NCI-H128 (cell line): ENCODE measurements around the gene ADM.

ENCODE experiments used
- DNase-seq: peaks from one replicate; lab custom pipeline; 2025; ENCODE audit not compliant: unreplicated experiment; lab: John Stamatoyannopoulos, UW

Gene ADM

GRCh38 chr11:10328314-10329098 is 23.6 kb downstream of the ADM start:
- no peak for DNase-seq

GRCh38 chr11:10329356-10329755 is 24.5 kb downstream of the ADM start:
- DNase-seq: no peak

DNA sequence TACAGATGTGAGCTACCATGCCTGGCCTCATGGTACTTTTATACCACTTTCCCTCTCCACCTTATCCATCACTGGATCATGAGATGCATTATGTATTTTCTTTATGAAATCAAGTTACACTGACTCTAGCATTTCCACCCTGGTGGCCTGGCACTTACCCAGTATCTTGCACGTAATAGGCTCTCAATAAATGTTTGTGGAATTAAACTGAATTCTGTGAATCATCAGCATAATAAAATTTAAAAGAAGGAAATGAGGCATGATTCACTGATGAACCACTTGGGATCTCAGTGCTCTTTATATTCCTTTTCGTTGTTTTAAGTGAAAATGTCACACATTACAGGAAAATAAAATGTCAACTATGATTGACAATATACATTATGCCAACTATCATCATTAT is 25.1 kb downstream of the ADM start:
- DNase-seq: no peak

DNA sequence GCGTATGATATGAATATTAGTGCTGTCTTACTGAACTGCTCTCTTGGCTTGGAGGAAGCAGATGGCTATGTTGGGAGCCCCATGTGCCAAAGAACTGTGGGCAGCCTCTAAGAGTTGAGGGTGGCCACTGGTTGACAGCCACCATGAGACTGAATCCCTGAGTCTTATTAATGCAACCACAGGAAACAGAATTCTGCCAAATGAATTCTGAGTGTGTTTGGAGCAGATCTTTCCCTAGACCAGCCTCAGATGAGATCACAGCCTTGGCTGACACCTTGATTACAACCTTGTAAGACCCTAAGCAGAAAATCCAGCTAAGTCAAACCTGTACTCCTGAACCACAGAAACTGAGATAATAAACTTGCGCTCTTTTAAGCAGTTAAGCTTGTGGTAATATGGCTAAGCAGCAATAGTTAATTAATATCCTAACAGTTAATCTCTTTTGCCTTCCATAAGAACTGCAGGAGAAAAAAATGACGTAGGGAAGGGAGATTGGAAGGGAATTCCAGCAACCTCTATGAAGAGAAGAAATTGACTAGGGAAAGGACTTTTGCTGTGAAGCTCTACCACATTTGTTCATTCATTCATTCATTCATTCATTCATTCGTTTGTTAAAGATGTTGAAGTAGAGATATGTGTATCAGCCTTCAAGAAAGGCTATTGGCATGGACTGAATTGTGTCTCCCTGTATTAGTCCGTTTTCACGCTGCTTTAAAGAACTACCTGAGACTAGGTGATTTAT is 26.8 kb downstream of the ADM start:
- no peak for DNase-seq

DNA sequence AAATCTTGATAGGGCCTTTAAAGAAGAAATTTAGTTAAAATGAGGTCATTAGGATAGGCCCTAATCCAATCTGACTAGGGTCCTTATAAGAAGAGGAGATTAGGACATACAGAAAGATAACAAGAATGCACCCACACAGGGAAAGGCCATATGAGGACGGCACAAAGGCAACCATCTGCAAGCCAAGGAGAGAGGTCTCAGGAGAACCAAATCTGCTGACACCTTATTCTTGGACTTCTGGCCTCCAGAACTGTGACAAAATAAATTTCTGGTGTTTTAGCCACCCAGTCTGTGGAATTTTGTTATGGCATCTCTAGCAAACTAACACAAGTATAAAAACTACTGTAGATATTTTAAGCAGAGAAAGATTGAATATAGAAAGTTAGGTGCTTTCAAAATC is 28.6 kb downstream of the ADM start:
- no peak for DNase-seq

DNA sequence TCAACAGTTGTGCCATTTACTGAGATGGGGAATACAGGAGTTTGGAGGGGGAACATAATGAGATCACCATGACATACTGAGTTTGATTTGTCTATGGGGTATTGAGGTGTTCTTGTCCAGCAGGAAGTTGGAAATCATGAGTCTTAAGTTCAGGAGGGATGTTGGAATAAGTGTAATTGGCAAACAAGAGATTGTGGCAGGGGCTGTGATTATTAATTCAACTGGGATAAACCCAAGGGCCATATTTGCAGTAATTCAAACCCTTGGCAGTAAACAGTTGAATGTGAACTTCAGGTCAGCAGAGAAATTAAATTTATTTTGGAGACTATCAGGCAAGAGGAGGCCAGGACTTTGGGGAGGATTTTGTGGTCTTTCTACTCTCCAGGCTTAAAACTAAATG is 33.4 kb downstream of the ADM start:
- no peak for DNase-seq

DNA sequence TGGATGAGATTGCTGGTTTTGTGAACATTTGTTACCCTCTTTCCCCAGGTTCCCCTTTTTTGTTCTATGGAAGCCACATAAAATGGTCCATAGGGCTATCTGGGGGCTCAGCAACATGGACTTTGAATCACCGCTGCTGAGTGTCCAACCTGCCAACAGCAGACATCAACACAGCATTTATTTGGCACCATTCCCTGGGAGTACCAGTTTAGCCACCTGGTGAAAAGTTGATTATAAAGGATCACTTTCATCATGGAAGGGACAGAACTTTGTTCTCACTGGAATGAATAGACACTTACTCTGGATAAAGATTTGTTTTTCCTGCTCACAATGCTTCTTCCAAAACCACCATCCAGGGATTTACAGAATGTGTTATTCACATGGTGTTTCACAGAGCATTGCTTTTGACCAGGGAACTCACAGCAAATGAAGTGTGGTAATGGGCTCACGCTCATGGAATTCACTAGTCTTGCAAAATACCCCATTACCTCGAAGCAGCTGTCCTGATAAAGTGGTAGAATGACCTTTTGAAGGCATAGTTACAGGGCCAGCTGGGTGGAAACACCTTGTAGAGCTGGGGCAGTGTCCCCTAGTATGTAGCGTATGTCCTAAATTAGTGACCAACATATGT is 43.9 kb downstream of the ADM start:
- no peak for DNase-seq

GRCh38 chr11:10349281-10349665 is 44.4 kb downstream of the ADM start:
- DNase-seq: no peak

DNA sequence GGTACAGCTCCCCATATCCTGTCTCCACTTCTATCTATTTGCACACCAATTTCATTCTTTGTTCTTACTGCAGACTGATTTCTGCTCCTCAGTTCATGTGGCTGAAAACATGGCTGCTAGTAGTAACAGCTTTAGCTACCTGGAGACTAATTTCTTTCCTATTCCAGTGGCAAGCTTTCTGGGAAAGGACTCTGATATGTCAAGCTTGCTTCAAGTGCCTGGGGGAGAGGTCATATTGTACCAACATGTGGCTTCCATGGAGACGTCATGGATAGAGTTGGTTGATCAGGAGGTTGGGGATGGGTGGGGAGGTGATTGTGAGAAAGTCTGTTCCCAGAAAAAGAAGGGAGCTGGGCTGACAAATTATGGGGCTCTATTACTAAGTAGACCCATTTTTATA is 44.9 kb downstream of the ADM start:
- no peak for DNase-seq

- DNase-seq: no peak
Measured at GRCh38 chr11:10350334-10350733, 45.5 kb downstream of the ADM start.

- no peak for DNase-seq
Measured at GRCh38 chr11:10351435-10351764, 46.5 kb downstream of the ADM start.

GRCh38 chr11:10351765-10352641 is 47.1 kb downstream of the ADM start:
- no peak for DNase-seq

DNA sequence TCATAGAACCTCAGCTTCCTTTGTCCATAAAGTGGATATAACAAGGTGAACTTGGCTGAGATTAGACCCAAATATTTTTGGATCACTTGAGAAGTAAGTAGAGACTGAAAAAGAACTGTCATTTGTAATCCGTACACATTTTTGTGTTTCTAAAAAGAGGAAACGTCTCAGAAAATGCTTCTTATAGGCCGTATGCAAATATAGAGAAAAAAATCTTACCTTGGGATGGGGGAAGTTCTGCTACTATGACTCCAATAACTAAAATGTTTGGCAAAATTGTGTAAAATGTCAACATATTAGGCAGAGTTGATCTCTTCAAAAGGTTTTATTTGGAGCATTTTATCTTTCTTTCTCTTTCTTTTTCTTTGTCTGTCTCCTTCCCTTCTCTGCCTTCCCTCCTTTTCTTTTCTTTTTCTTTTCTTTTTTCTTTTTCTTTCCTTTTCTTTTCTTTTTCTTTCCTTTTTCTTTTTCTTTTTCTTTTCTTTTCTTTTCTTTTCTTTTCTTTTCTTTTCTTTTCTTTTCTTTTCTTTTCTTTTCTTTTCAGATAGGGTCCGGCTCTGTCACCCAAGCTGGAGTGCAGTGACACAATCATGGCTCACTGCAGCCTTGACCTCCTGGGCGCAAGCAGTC is 48.2 kb downstream of the ADM start:
- no peak for DNase-seq

DNA sequence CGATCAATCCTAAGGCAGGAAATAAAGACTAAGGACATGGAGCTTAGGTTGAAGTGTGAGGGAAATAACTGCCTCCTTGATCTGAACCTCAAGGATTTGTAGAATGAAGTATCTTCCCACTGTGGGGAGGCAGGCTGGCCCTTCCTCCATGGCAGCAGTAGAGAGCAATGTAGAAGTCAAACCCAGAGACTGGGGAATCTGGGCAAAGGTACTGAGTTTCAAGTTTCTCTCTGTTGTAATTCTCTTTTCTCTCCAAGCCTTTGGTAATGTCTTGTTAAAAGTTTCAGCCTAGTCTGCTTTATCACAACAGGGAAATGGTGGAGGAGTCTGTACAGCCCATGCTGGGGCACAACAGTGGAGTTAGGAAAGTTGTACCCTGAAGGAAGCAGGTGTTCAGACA is 49.5 kb downstream of the ADM start:
- no peak for DNase-seq

- DNase-seq: no peak
Measured at GRCh38 chr11:10355257-10355661, 50.4 kb downstream of the ADM start.

- no peak for DNase-seq
Measured at GRCh38 chr11:10356161-10356560, 51.3 kb downstream of the ADM start.
